HepG2 (cell line): ENCODE data around the gene NR2F6. TPM values are rescaled to one million over a fixed set of nuclear protein-coding genes. Genes with fewer than 3 reads are reported as not detected.

Experiments used
- ASH2L ChIP-seq: fragments of 300-600, 200-600 bp; sonication (generic); IDR thresholded peaks from 2 replicates; pipeline ENCODE4 v1.7.0; 2017; ENCODE audit warnings: low read depth, mild to moderate bottlenecking, moderate library complexity, mixed read lengths, low read length; ENCODE audit not compliant: insufficient read length
- CEBPG ChIP-seq: IDR thresholded peaks from 2 replicates; pipeline ENCODE4 v1.6.1; 2016
- HNRNPLL ChIP-seq: fragments of 200-400 bp; formaldehyde crosslinking; IDR thresholded peaks from 2 replicates; pipeline ENCODE4 v1.6.1; 2017; ENCODE audit warnings: mild to moderate bottlenecking, low read depth, low read length; ENCODE audit not compliant: poor library complexity, severe bottlenecking
- MIXL1 ChIP-seq: IDR thresholded peaks from 2 replicates; pipeline ENCODE4 v1.6.1; 2016
- NFKB2 ChIP-seq: sonication (generic); formaldehyde crosslinking; IDR thresholded peaks from 2 replicates; pipeline ENCODE4 v1.4.0; 2020; ENCODE audit warnings: missing genetic modification reagents, borderline replicate concordance
- SUZ12 ChIP-seq: fragments of 150-350 bp; IDR thresholded peaks from 2 replicates; pipeline ENCODE4 v1.6.1; 2014; ENCODE audit warnings: low read depth, low read length
- ZBTB7A ChIP-seq: sonication (generic); formaldehyde crosslinking; IDR thresholded peaks from 2 replicates; pipeline ENCODE4 v1.8.0; 2022; ENCODE audit warnings: mild to moderate bottlenecking, missing genetic modification reagents
- ZNF124 ChIP-seq: sonication (generic); formaldehyde crosslinking; IDR thresholded peaks from 2 replicates; pipeline ENCODE4 v1.4.0; 2020; ENCODE audit warnings: missing genetic modification reagents
- ZNF142 ChIP-seq: sonication (generic); formaldehyde crosslinking; IDR thresholded peaks from 2 replicates; pipeline ENCODE4 v1.4.0; 2020; ENCODE audit warnings: missing genetic modification reagents
- ZNF33B ChIP-seq: sonication (generic); formaldehyde crosslinking; IDR thresholded peaks from 2 replicates; pipeline ENCODE4 v1.5.1; 2020; ENCODE audit warnings: mild to moderate bottlenecking, missing genetic modification reagents
- ZNF407 ChIP-seq: sonication (generic); formaldehyde crosslinking; IDR thresholded peaks from one replicate; pipeline ENCODE4 v1.5.1; 2020; ENCODE audit warnings: mild to moderate bottlenecking, missing genetic modification reagents; ENCODE audit errors: not compliant biosample characterization
- polyA plus RNA-seq, 8 experiments: library from polyadenylated mRNA; depleted of rRNA in 3 of 8; stranded (reverse) in 7 of 8; unstranded in 1 of 8; fragments of >200 nt; fragmentation: Illumina TruSeq in 4 of 8; extraction: Trizol in 4 of 8; gene quantifications; 2 replicates each; pipeline versions ENCODE4 v1.2.1 to v1.2.3, GENCODE V29; 2011 to 2016; ENCODE audit warnings: low read depth in 4 of 8, missing spikeins in 1 of 8, mixed read lengths in 1 of 8; ENCODE audit not compliant: insufficient read depth in 1 of 8
- total RNA-seq, 5 experiments: library from RNA; depleted of rRNA; stranded (reverse); fragments of >200 nt; fragmentation: Illumina TruSeq; extraction: Trizol; gene quantifications; 2 replicates each; pipeline ENCODE4 v1.2.3, GENCODE V29; 2016; ENCODE audit warnings: low read depth in 1 of 5
- TF ChIP-seq, protein P1 (sequence below): sonication (generic); formaldehyde crosslinking; IDR thresholded peaks from 2 replicates; pipeline ENCODE4 v1.4.0; 2020; ENCODE audit warnings: missing genetic modification reagents
- TF ChIP-seq, protein P2 (sequence below): sonication (generic); formaldehyde crosslinking; IDR thresholded peaks from 2 replicates; pipeline ENCODE4 v1.4.0; 2020; ENCODE audit warnings: missing genetic modification reagents, low read depth, mild to moderate bottlenecking, borderline replicate concordance

Gene NR2F6
- total and polyA plus RNA-seq, 2 of the 13 experiments (the other 11 are each of a cell fraction or from before 2014, with no cell fraction given) = 30.9 to 72.4 TPM

- peak; percentile 98 for TF ChIP-seq ZNF142
- TF ChIP-seq, protein P1, sequence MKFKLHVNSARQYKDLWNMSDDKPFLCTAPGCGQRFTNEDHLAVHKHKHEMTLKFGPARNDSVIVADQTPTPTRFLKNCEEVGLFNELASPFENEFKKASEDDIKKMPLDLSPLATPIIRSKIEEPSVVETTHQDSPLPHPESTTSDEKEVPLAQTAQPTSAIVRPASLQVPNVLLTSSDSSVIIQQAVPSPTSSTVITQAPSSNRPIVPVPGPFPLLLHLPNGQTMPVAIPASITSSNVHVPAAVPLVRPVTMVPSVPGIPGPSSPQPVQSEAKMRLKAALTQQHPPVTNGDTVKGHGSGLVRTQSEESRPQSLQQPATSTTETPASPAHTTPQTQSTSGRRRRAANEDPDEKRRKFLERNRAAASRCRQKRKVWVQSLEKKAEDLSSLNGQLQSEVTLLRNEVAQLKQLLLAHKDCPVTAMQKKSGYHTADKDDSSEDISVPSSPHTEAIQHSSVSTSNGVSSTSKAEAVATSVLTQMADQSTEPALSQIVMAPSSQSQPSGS (CRISPR knock-in tag) = peak; percentile 41; the same call in 1 of the 2 replicates
- no peak for TF ChIP-seq MIXL1 (CRISPR knock-in tag)
- TF ChIP-seq HNRNPLL = peak; percentile 35
- TF ChIP-seq, protein P2, sequence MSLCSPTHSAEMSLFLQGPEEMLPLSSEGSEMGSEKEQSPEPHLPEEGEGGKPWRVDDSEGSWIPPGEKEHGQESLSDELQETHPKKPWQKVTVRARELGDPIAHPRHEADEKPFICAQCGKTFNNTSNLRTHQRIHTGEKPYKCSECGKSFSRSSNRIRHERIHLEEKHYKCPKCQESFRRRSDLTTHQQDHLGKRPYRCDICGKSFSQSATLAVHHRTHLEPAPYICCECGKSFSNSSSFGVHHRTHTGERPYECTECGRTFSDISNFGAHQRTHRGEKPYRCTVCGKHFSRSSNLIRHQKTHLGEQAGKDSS (CRISPR knock-in tag) = no peak
- TF ChIP-seq NFKB2 = no peak
- no peak for TF ChIP-seq ZNF124 (CRISPR knock-in tag)
- peak; percentile 38; the same call in 1 of the 2 replicates for TF ChIP-seq ZBTB7A (CRISPR knock-in tag)
- no peak for TF ChIP-seq CEBPG (CRISPR knock-in tag)
- no peak for TF ChIP-seq ZNF407 (CRISPR knock-in tag)
- TF ChIP-seq ASH2L = peak; percentile 55
- no peak for TF ChIP-seq SUZ12
- TF ChIP-seq ZNF33B (CRISPR knock-in tag) = no peak
Observed at GRCh38 chr19:17240062-17240752, 5.5 kb downstream of the NR2F6 start (continued).
